Measurements from ENCODE around the gene DDI1.
"Not testable (repeated sequence)": the region's sequence is repeated elsewhere in the genome, so short reads cannot be mapped to it uniquely, and the experiment has no call there.

Gene DDI1

GRCh38 chr11:104041792-104042191 lies 5.4 kb downstream of the DDI1 start:
- no peak for DNase-seq (ENCODE audit: low spot score)

GRCh38 chr11:104043142-104043541 lies 6.7 kb downstream of the DDI1 start:
- DNase-seq (ENCODE audit: low spot score): no peak

- no peak for DNase-seq (ENCODE audit: low spot score)
Measured at GRCh38 chr11:104043678-104044239, 7.3 kb downstream of the DDI1 start.

GRCh38 chr11:104046331-104046730 lies 9.9 kb downstream of the DDI1 start:
- no peak for DNase-seq (ENCODE audit: low spot score)

- not testable (repeated sequence) for DNase-seq (ENCODE audit: low spot score)
Measured at GRCh38 chr11:104046858-104047257, 10.4 kb downstream of the DDI1 start.

GRCh38 chr11:104049116-104049515 lies 12.7 kb downstream of the DDI1 start:
- no peak for DNase-seq (ENCODE audit: low spot score)

GRCh38 chr11:104051778-104052177 lies 15.3 kb downstream of the DDI1 start:
- no peak for DNase-seq (ENCODE audit: low spot score)

GRCh38 chr11:104053743-104054478 lies 17.5 kb downstream of the DDI1 start:
- DNase-seq (ENCODE audit: low spot score): no peak

- no peak for DNase-seq (ENCODE audit: low spot score)
Measured at GRCh38 chr11:104054911-104055529, 18.6 kb downstream of the DDI1 start.

GRCh38 chr11:104055596-104055995 lies 19.2 kb downstream of the DDI1 start:
- DNase-seq (ENCODE audit: low spot score): no peak

GRCh38 chr11:104057908-104058307 lies 21.5 kb downstream of the DDI1 start:
- no peak for DNase-seq (ENCODE audit: low spot score)

GRCh38 chr11:104058680-104059079 lies 22.2 kb downstream of the DDI1 start:
- no peak for DNase-seq (ENCODE audit: low spot score)

- DNase-seq (ENCODE audit: low spot score): no peak
Measured at GRCh38 chr11:104060004-104060794, 23.8 kb downstream of the DDI1 start.

GRCh38 chr11:104060820-104061219 lies 24.4 kb downstream of the DDI1 start:
- no peak for DNase-seq (ENCODE audit: low spot score)

GRCh38 chr11:104061853-104062521 lies 25.5 kb downstream of the DDI1 start:
- DNase-seq (ENCODE audit: low spot score): no peak

- DNase-seq (ENCODE audit: low spot score): no peak
Measured at GRCh38 chr11:104064034-104064630, 27.7 kb downstream of the DDI1 start.

GRCh38 chr11:104067534-104067933 lies 31.1 kb downstream of the DDI1 start:
- no peak for DNase-seq (ENCODE audit: low spot score)

GRCh38 chr11:104073950-104074705 lies 37.7 kb downstream of the DDI1 start:
- DNase-seq (ENCODE audit: low spot score): no peak

GRCh38 chr11:104075091-104075490 lies 38.7 kb downstream of the DDI1 start:
- DNase-seq (ENCODE audit: low spot score): no peak

GRCh38 chr11:104075706-104076105 lies 39.3 kb downstream of the DDI1 start:
- no peak for DNase-seq (ENCODE audit: low spot score)

- no peak for DNase-seq (ENCODE audit: low spot score)
Measured at GRCh38 chr11:104076455-104076854, 40.0 kb downstream of the DDI1 start.

Measured in hematopoietic multipotent progenitor cell treated with erythropoietin and hydrocortisone succinate and interleukin-3 and kit ligand, for 15 days (in vitro differentiated cells).